ENCODE measurements around the gene FAM120C. TPM values are rescaled to one million over a fixed set of nuclear protein-coding genes. Genes with fewer than 3 reads are reported as not detected.

FAM120C gene, protein sequence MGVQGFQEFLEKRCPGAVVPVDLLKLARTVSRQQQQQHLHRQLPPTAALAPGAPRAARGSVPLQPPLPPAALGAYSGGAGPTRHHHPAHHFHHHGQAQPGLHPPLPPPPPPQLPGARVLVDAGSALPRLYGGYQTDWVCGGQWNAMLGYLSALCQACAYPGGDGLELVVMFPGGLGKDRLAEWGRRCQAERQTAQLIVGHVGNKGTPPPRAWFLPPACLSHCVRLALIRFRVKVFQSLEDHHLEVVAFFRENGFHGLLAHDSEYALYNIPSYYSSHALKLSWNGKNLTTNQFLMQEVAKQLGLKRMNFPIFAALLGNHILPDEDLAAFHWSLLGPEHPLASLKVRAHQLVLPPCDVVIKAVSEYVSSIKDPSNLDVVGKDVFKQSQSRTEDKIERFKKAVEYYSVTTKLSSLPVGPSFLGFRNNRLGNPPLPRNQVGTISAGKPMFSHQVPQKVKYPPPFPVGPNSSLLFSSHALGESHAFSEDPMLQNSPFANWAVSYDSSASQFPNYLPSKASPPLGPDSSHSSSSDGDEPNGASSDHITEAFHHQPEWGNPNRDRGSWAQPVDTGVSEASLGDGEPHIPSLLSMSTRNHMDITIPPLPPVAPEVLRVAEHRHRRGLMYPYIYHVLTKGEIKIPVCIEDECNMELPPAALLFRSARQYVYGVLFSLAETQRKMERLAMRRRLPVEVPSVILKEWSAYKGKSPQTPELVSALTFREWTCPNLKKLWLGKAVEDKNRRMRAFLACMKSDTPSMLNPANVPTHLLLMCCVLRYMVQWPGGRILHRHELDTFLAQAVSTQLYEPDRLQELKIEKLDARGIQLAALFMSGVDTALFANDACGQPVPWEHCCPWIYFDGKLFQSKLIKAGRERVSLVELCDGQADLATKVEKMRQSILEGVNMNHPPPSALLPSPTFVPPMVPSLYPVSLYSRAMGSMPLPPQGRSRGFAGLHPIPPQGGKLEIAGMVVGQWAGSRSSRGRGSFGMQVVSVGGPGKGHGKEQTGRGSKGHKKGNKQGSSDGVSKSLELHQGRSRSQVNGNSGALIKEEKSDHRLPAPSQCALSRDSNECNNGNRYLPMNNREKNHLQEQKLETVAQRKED
- 2.7 and 3.8 TPM in 2 replicates for total RNA-seq

DNA sequence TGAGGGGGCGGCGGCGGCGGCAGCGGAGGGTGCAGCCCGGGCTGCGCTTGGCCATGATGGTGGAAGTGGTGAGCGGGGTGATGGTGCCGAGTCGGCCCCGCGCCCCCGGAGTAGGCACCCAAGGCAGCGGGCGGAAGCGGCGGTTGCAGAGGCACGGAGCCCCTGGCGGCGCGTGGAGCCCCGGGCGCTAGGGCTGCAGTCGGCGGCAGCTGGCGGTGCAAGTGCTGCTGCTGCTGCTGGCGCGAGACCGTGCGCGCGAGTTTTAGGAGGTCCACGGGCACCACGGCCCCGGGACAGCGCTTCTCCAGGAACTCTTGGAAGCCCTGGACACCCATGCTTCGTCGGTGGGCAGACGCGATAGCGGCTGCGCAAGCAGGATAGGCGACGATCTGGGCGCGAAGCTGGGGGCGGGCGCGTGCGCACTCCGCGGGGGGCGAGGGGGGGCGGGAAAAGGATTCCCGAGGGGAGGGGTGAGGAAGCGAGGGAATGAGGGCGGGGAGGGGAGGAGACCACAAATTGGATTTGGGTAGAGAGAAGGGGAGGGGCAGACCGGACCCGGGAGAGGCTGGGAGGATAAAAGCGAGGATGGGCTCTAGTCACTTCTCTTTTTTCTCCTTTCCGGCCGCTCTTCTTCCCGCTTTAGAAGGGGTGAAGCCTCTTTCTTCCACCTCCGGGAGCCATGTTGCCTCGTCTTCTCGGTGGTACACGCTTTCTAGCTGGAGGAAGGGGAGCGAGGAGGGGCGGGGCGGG lies at the start of gene FAM120C:
FAM120C (minus strand) TSS at position 391 of the 750 bp plus-strand sequence; CDS start at position 335, 56 bp downstream.

DNA sequence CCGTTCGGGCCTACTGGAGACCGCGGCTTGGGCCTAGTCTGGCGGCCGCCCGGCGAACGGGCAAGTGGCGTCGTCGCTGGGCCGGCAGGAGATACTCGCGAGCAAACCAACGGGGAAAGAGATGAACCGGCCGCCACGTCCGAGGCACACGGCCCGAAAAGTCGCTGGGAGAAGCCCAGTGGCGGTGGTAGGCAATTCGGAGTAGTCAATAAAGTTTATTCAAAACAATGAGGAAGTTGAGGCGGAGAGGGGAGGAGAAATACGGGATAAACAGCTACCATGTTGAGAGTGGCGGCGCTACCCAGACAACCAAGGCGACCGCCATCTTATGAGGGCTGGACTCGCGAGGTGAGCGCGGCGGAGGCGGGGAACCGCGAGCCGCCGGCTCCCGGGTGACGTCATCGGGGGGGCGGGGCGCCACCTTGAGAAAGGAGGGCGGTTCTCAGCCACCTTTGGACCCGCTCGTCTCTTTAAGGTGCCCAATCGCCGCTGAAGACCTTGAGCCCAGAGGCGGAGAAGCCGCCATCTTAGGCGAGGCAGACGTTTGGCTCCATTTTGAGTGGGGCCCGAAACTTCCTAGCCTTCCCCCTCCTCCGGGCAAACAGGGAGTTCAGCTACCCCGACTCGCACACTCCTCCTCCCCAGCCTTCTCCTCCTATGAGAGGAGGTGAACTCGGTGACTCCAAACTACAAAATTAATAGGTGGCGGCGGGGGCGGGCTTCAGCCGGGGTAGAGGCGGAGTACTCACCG lies 138.8 kb downstream of the FAM120C start, which contains the start of gene PHF8:
PHF8 (minus strand) TSS at position 348 of the 751 bp plus-strand sequence. CDS start 1,745 bp downstream, outside the sequence.

Other genes starting within 250 kb of the FAM120C start
- gene PHF8, start 138.8 kb downstream of the FAM120C start, total RNA-seq: 14.3 and 16.2 TPM in 2 replicates
- gene WNK3, start 174.8 kb upstream of the FAM120C start, total RNA-seq: 0.22 and 0.26 TPM in 2 replicates

Data from dermis lymphatic vessel endothelial cell (primary cell).